HCT116 (cell line): ENCODE measurements around the gene THNSL1. TPM values are rescaled to one million over a fixed set of nuclear protein-coding genes. Genes with fewer than 3 reads are reported as not detected.

Experiments
- ATAC-seq: fragments of 200-7000 bp; cut with Tn5 transposase; 2 replicates; pipeline ENCODE4 v1.9.1; 2020; ENCODE audit warnings: mild to moderate bottlenecking, moderate library complexity
- BruUV-seq: library from RNA; stranded (reverse); fragments of 400-500 nt; replicated peaks from 2 replicates; lab custom pipeline; 2021; lab: Mats Ljungman, UMichigan
- CTCF ChIA-PET: fragments of 300-600 bp; sonication (Branson Sonifier 250); formaldehyde crosslinking; loops from one replicate; lab custom pipeline; 2021; ENCODE audit warnings: antibody characterized with exemption; lab: Charles Lee
- POLR2A ChIA-PET: fragments of 300-600, 350-600 bp; sonication (Branson Sonifier 250); formaldehyde crosslinking; loops from one replicate; lab custom pipeline; 2021; ENCODE audit warnings: antibody characterized with exemption; lab: Charles Lee
- RAD21 ChIA-PET, 2 experiments: fragments of 300-600 bp; sonication (Branson Sonifier 250); formaldehyde crosslinking; loops; one replicate each; lab custom pipeline; 2023; ENCODE audit warnings: low total read pairs in 2 of 2; ENCODE audit not compliant: uncharacterized antibody in 2 of 2, unreplicated experiment in 2 of 2, low non-redundant PET in 1 of 2; lab: Charles Lee
- DNase-seq: peaks from one replicate; pipeline ENCODE4 v3.0.0-alpha.2; 2010; ENCODE audit warnings: low read depth, low spot score
- H2AFZ ChIP-seq: fragments of 200-600 bp; shearing (Covaris generic), sonication (generic); 2 replicates; pipeline ENCODE4 v1.6.1; 2017; ENCODE audit warnings: low read depth, mixed run types, mixed read lengths, antibody characterized with exemption, low read length; ENCODE audit not compliant: poor library complexity, severe bottlenecking
- H3K27ac ChIP-seq: 2 replicates; pipeline ENCODE4 v1.5.1; 2012; ENCODE audit warnings: low read depth, low read length
- H3K27me3 ChIP-seq: fragments of 200-600 bp; sonication (generic); 2 replicates; pipeline ENCODE4 v1.6.1; 2016; ENCODE audit warnings: mixed run types, low read length, mixed read lengths; ENCODE audit not compliant: insufficient read depth
- H3K36me3 ChIP-seq, 2 experiments: fragments of 200-500 bp in 1 of 2; fragments of 200-600 bp in 1 of 2; sonication (Bioruptor generic) in 1 of 2; sonication (generic) in 1 of 2; 2 replicates each; pipeline versions ENCODE4 v1.5.1 to v1.6.1; 2014 to 2016; ENCODE audit warnings: low read length in 2 of 2, inconsistent platforms in 1 of 2, mixed read lengths in 1 of 2, mixed run types in 1 of 2; ENCODE audit not compliant: insufficient read depth in 2 of 2, control insufficient read depth in 1 of 2
- H3K4me1 ChIP-seq, 2 experiments: fragments of 200-600 bp in 1 of 2; sonication (generic) in 1 of 2; 2 replicates each; pipeline versions ENCODE4 v1.5.1 to v1.6.1; 2012 to 2017; ENCODE audit warnings: low read length in 2 of 2, inconsistent platforms in 1 of 2, mild to moderate bottlenecking in 1 of 2, mixed read lengths in 1 of 2, mixed run types in 1 of 2, moderate library complexity in 1 of 2; ENCODE audit not compliant: insufficient read depth in 2 of 2, control insufficient read depth in 1 of 2
- H3K4me2 ChIP-seq: fragments of 200-600 bp; sonication (generic); 2 replicates; pipeline ENCODE4 v1.6.1; 2017; ENCODE audit warnings: mixed run types, low read length, mixed read lengths
- H3K4me3 ChIP-seq, 2 experiments: fragments of 200-600 bp in 1 of 2; sonication (generic) in 1 of 2; replicated peaks in 1 of 2; 2 replicates each; pipeline ENCODE4 v1.5.1; 2011 to 2016; ENCODE audit warnings: low read length in 2 of 2, control low read depth in 1 of 2, low read depth in 1 of 2, mild to moderate bottlenecking in 1 of 2, mixed read lengths in 1 of 2, mixed run types in 1 of 2
- H3K79me2 ChIP-seq: fragments of 200-600 bp; sonication (generic); 2 replicates; pipeline ENCODE4 v1.6.1; 2017; ENCODE audit warnings: mild to moderate bottlenecking, mixed run types, low read length, moderate library complexity, mixed read lengths; ENCODE audit not compliant: insufficient read depth
- H3K9ac ChIP-seq: fragments of 200-600 bp; sonication (generic); 2 replicates; pipeline ENCODE4 v1.6.1; 2016; ENCODE audit warnings: low read length, mixed read lengths
- H3K9me2 ChIP-seq: fragments of 200-600 bp; sonication (generic), shearing (Covaris generic); 2 replicates; pipeline ENCODE4 v1.6.1; 2017; ENCODE audit warnings: mixed run types, mild to moderate bottlenecking, moderate library complexity; ENCODE audit not compliant: insufficient read depth
- H3K9me3 ChIP-seq, 2 experiments: fragments of 200-500 bp in 1 of 2; fragments of 200-600 bp in 1 of 2; sonication (Bioruptor generic) in 1 of 2; sonication (generic) in 1 of 2; 2 replicates each; pipeline ENCODE4 v1.6.1; 2014 to 2017; ENCODE audit warnings: low read length in 2 of 2, mixed read lengths in 2 of 2, inconsistent platforms in 1 of 2, low read depth in 1 of 2, mild to moderate bottlenecking in 1 of 2, mixed run types in 1 of 2, moderate library complexity in 1 of 2; ENCODE audit not compliant: control insufficient read depth in 1 of 2, insufficient read depth in 1 of 2
- H4K20me1 ChIP-seq: fragments of 200-600 bp; sonication (generic), shearing (Covaris generic); 2 replicates; pipeline ENCODE4 v1.6.1; 2017; ENCODE audit warnings: mixed run types, mild to moderate bottlenecking, moderate library complexity; ENCODE audit not compliant: insufficient read depth
- CEBPB ChIP-seq: IDR thresholded peaks from 2 replicates; pipeline ENCODE4 v1.6.1; 2012; ENCODE audit warnings: low read depth
- EGR1 ChIP-seq: IDR thresholded peaks from 2 replicates; pipeline ENCODE4 v1.6.1; 2012; ENCODE audit warnings: low read depth
- EZH2 ChIP-seq: fragments of 200-600 bp; sonication (generic); IDR thresholded peaks from 2 replicates; pipeline ENCODE4 v1.6.1; 2017; ENCODE audit warnings: antibody characterized with exemption, mixed run types
- EZH2phosphoT487 ChIP-seq: fragments of 200-600 bp; IDR thresholded peaks from 2 replicates; pipeline ENCODE4 v1.6.1; 2018; ENCODE audit warnings: antibody characterized with exemption, borderline replicate concordance
- JUND ChIP-seq: IDR thresholded peaks from 2 replicates; pipeline ENCODE4 v1.6.1; 2012
- POLR2A ChIP-seq: IDR thresholded peaks from 2 replicates; pipeline ENCODE4 v1.7.0; 2011; ENCODE audit warnings: borderline replicate concordance; ENCODE audit not compliant: insufficient read depth, insufficient read length; ENCODE audit errors: extremely low read depth
- POLR2AphosphoS5 ChIP-seq: IDR thresholded peaks from 2 replicates; pipeline ENCODE4 v1.6.1; 2011; ENCODE audit warnings: mild to moderate bottlenecking, low read depth, low read length, moderate library complexity
- RAD21 ChIP-seq: IDR thresholded peaks from 2 replicates; pipeline ENCODE4 v1.6.1; 2012; ENCODE audit warnings: low read depth, mild to moderate bottlenecking
- SP1 ChIP-seq: IDR thresholded peaks from 2 replicates; pipeline ENCODE4 v1.6.1; 2012; ENCODE audit warnings: low read depth
- ZFX ChIP-seq: fragments of 450-650 bp; IDR thresholded peaks from 2 replicates; pipeline ENCODE4 v1.6.1; 2017
- ZNF274 ChIP-seq: fragments of 200-500 bp; sonication (Bioruptor generic); IDR thresholded peaks from 2 replicates; pipeline ENCODE4 v1.6.1; 2014; ENCODE audit warnings: mild to moderate bottlenecking, low read depth, low read length, inconsistent platforms
- intact Hi-C: fragments of 100-400 bp; cut with micrococcal nuclease; formaldehyde crosslinking; loops from 2 replicates; pipeline ENCODE4 v1.10.0; 2022
- total RNA-seq: library from RNA; stranded (reverse); gene quantifications from one replicate; pipeline ENCODE4 v1.2.1, GENCODE V29; 2021; ENCODE audit not compliant: unreplicated experiment
- TF ChIP-seq, protein P1 (sequence below): IDR thresholded peaks from 2 replicates; pipeline ENCODE4 v1.6.1; 2011; ENCODE audit warnings: mild to moderate bottlenecking, low read length, moderate library complexity; ENCODE audit not compliant: insufficient replicate concordance; ENCODE audit errors: extremely low read depth
- TF ChIP-seq, protein P2 (sequence below): IDR thresholded peaks from 2 replicates; pipeline ENCODE4 v1.6.1; 2012
- TF ChIP-seq, protein P3 (sequence below): IDR thresholded peaks from 2 replicates; pipeline ENCODE4 v1.6.1; 2012

THNSL1 gene
- total RNA-seq, 1 experiment from 2014 or later = 7.7 TPM

- H3K9ac ChIP-seq = no peak overlapping the region
- no TSS peak for BruUV-seq
Observed at GRCh38 chr10:25068152-25069058, 52.0 kb downstream of the THNSL1 start.

GRCh38 chr10:25071227-25071626, 54.8 kb downstream of the THNSL1 start:
- no TSS peak for BruUV-seq
- Histone ChIP-seq H4K20me1 (no peaks in the 10 kb centered on the region), H3K36me3 (no peaks in the 10 kb centered on the region), H3K27ac (no peak overlapping the region), H2AFZ (no peak overlapping the region), H3K79me2 (no peaks in the 10 kb centered on the region), H3K4me1 (0 out of 4 replicates have a peak, but pooled peaks cover 0 to 5% of the 10 kb centered on the region in 2 experiments), H3K27me3 (no peaks in the 10 kb centered on the region), H3K4me2 (no peak overlapping the region), H3K9me3 (no peaks in the 10 kb centered on the region), H3K4me3 (no peak overlapping the region), H3K9me2 (peaks cover 3% of the 10 kb centered on the region; the same call in 1 of the 2 replicates), H3K9ac (no peak overlapping the region)
- POLR2A ChIA-PET = no interaction called here
- intact Hi-C loops = no loop called here
- RAD21 ChIA-PET = no interaction called here
- DNase-seq (no peak), ATAC-seq (no peak)
- CTCF ChIA-PET = no interaction called here
- TF ChIP-seq SP1 (no peak), RAD21 (no peak), CEBPB (no peak), EZH2phosphoT487 (no peak), ZNF274 (no peak), JUND (no peak), POLR2AphosphoS5 (no peak), EGR1 (no peak), EZH2 (no peak)
- TF ChIP-seq, protein P1, sequence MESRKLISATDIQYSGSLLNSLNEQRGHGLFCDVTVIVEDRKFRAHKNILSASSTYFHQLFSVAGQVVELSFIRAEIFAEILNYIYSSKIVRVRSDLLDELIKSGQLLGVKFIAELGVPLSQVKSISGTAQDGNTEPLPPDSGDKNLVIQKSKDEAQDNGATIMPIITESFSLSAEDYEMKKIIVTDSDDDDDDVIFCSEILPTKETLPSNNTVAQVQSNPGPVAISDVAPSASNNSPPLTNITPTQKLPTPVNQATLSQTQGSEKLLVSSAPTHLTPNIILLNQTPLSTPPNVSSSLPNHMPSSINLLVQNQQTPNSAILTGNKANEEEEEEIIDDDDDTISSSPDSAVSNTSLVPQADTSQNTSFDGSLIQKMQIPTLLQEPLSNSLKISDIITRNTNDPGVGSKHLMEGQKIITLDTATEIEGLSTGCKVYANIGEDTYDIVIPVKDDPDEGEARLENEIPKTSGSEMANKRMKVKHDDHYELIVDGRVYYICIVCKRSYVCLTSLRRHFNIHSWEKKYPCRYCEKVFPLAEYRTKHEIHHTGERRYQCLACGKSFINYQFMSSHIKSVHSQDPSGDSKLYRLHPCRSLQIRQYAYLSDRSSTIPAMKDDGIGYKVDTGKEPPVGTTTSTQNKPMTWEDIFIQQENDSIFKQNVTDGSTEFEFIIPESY = no peak
- TF ChIP-seq, protein P2, sequence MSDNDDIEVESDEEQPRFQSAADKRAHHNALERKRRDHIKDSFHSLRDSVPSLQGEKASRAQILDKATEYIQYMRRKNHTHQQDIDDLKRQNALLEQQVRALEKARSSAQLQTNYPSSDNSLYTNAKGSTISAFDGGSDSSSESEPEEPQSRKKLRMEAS = no peak

More at GRCh38 chr10:25068152-25069058, 52.0 kb downstream of the THNSL1 start:
- Histone ChIP-seq H3K27ac (no peak overlapping the region), H3K27me3 (no peaks in the 10 kb centered on the region), H3K9me2 (peaks cover 3% of the 10 kb centered on the region; the same call in 1 of the 2 replicates), H3K4me1 (peaks cover 0 to 18% of the 10 kb centered on the region in 2 experiments; a peak in 2 of 4 replicates), H3K4me3 (no peak overlapping the region), H3K79me2 (no peaks in the 10 kb centered on the region), H3K4me2 (no peak overlapping the region), H3K9me3 (no peaks in the 10 kb centered on the region), H4K20me1 (no peaks in the 10 kb centered on the region), H3K36me3 (no peaks in the 10 kb centered on the region), H2AFZ (no peak overlapping the region)
- intact Hi-C loops = loop anchor here (10.0 kb wide), 1 partner anchor 244 kb away; no protein-coding TSS in a partner anchor
- TF ChIP-seq CEBPB (no peak), POLR2A (no peak), ZNF274 (no peak), ZFX (no peak)
- TF ChIP-seq, protein P3, sequence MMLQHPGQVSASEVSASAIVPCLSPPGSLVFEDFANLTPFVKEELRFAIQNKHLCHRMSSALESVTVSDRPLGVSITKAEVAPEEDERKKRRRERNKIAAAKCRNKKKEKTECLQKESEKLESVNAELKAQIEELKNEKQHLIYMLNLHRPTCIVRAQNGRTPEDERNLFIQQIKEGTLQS = no peak
- TF ChIP-seq, protein P2 = no peak
- ChIA-PET CTCF (no interaction called here), POLR2A (no interaction called here), RAD21 (no interaction called here)
- ATAC-seq = no peak
- DNase-seq = no peak
